Neural progenitor cell (in vitro differentiated cells): Measurements from ENCODE around the gene ASXL1.

ENCODE experiments used
- EZH2 ChIP-seq: fragments of 200-600 bp; sonication (generic); IDR thresholded peaks from 2 replicates; pipeline ENCODE4 v1.6.1; 2017; ENCODE audit warnings: antibody characterized with exemption, mild to moderate bottlenecking, moderate library complexity
- EZH2phosphoT487 ChIP-seq: fragments of 200-600 bp; sonication (generic); IDR thresholded peaks from 2 replicates; pipeline ENCODE4 v1.6.1; 2017; ENCODE audit warnings: antibody characterized with exemption
- TF ChIP-seq, protein P1 (sequence below): fragments of 200-600 bp; sonication (generic); IDR thresholded peaks from 2 replicates; pipeline ENCODE4 v1.5.1; 2017; ENCODE audit warnings: antibody characterized with exemption, mild to moderate bottlenecking

DNA sequence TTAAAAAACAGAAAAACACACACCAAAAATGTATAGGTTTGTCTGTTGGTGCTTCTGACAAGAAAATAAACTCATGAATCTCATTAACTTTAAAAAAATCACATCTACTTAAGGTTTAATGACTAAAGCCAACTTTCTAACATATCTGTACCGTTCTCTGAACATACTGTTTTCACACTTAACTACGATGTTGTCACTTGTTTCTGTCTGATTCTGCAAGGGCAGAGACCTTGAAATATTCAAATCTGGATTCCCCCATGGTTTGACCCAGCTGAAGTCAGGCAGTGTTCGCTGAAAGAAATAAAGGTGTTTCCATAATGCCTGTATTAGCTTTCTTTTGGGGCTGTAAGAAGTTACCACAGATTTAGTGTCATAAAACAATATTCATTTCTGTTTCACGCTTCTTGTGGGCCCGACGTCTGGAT, 2.7 kb upstream of the ASXL1 start:
- TF ChIP-seq, protein P1, sequence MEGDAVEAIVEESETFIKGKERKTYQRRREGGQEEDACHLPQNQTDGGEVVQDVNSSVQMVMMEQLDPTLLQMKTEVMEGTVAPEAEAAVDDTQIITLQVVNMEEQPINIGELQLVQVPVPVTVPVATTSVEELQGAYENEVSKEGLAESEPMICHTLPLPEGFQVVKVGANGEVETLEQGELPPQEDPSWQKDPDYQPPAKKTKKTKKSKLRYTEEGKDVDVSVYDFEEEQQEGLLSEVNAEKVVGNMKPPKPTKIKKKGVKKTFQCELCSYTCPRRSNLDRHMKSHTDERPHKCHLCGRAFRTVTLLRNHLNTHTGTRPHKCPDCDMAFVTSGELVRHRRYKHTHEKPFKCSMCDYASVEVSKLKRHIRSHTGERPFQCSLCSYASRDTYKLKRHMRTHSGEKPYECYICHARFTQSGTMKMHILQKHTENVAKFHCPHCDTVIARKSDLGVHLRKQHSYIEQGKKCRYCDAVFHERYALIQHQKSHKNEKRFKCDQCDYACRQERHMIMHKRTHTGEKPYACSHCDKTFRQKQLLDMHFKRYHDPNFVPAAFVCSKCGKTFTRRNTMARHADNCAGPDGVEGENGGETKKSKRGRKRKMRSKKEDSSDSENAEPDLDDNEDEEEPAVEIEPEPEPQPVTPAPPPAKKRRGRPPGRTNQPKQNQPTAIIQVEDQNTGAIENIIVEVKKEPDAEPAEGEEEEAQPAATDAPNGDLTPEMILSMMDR = no peak
- TF ChIP-seq EZH2 = no peak
- no peak for TF ChIP-seq EZH2phosphoT487
